ENCODE data around the gene RNASEH2B.

The RNASEH2B gene

GRCh38 chr13:50909605-50910484 is at the start of gene RNASEH2B:
Gene RNASEH2B, plus strand, starts transcription at chr13:50909791. Its CDS starts 286 bp downstream, at chr13:50910077.
- DNase-seq, result peak; percentile 76

GRCh38 chr13:50864492-50864891 is 45.1 kb upstream of the RNASEH2B start:
- no peak for DNase-seq

- DNase-seq, result no peak
These were observed 42.6 kb upstream of the RNASEH2B start for GRCh38 chr13:50866817-50867636.

- no peak for DNase-seq
These were observed 42.0 kb upstream of the RNASEH2B start for GRCh38 chr13:50867637-50867945.

GRCh38 chr13:50871405-50871804 is 38.2 kb upstream of the RNASEH2B start:
- DNase-seq, result no peak

- no peak for DNase-seq
These were observed 36.1 kb upstream of the RNASEH2B start for GRCh38 chr13:50873467-50873866.

- DNase-seq, result no peak
These were observed 35.6 kb upstream of the RNASEH2B start for GRCh38 chr13:50873991-50874390.

- no peak for DNase-seq
These were observed 26.7 kb upstream of the RNASEH2B start for GRCh38 chr13:50882816-50883435.

GRCh38 chr13:50883728-50884127 is 25.9 kb upstream of the RNASEH2B start:
- DNase-seq, result no peak

GRCh38 chr13:50884265-50884664 is 25.3 kb upstream of the RNASEH2B start:
- no peak for DNase-seq

GRCh38 chr13:50887151-50887550 is 22.4 kb upstream of the RNASEH2B start:
- DNase-seq, result no peak

- no peak for DNase-seq
These were observed 21.2 kb upstream of the RNASEH2B start for GRCh38 chr13:50888362-50888761.

GRCh38 chr13:50889317-50889716 is 20.3 kb upstream of the RNASEH2B start:
- DNase-seq, result no peak

- DNase-seq, result no peak
These were observed 18.4 kb upstream of the RNASEH2B start for GRCh38 chr13:50891206-50891605.

- peak; percentile 36 for DNase-seq
These were observed 17.2 kb upstream of the RNASEH2B start for GRCh38 chr13:50892210-50892944.

GRCh38 chr13:50893211-50893852 is 16.3 kb upstream of the RNASEH2B start:
- DNase-seq, result no peak

GRCh38 chr13:50894012-50894411 is 15.6 kb upstream of the RNASEH2B start:
- DNase-seq, result no peak

- no peak for DNase-seq
These were observed 15.1 kb upstream of the RNASEH2B start for GRCh38 chr13:50894504-50894903.

- no peak for DNase-seq
These were observed 11.3 kb upstream of the RNASEH2B start for GRCh38 chr13:50898338-50898737.

- no peak for DNase-seq
These were observed 7.9 kb upstream of the RNASEH2B start for GRCh38 chr13:50901701-50902100.

- DNase-seq, result no peak
These were observed 4.3 kb upstream of the RNASEH2B start for GRCh38 chr13:50905256-50905655.

GRCh38 chr13:50907781-50908180 is 1.8 kb upstream of the RNASEH2B start:
- no peak for DNase-seq
